ENCODE measurements around the gene CCNG2. TPM values are rescaled to one million over a fixed set of nuclear protein-coding genes. Genes with fewer than 3 reads are reported as not detected.

CCNG2 gene
- total and polyA plus RNA-seq, 2 of the 4 experiments (the other 2 are of a cell fraction) = 11.3 to 14.9 TPM

DNA sequence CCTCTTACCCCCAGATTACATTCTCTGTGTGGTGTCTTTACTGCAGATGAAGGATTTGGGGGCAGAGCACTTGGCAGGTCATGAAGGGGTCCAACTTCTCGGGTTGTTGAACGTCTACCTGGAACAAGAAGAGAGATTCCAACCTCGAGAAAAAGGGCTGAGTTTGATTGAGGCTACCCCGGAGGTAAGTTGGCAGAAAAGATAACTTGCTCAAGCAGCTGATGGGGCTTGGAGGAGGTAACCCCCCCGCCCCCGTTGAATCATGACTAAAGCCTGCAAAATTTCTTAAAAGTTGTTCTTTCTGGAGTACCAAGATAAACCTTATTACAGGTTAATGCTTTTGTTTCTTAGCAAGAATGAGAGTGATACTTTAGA is 1.5 kb downstream of the CCNG2 start (continued):
- TF ChIP-seq BHLHE40 (IDR thresholded peaks at IDR 0.05; ENCODE audit: low read depth, low read length) (no peak), POLR2A (IDR thresholded peaks at IDR 0.05; ENCODE audit: low read depth, low read length) (no peak; the same call in 1 of the 2 replicates)
- TF ChIP-seq, protein P1, sequence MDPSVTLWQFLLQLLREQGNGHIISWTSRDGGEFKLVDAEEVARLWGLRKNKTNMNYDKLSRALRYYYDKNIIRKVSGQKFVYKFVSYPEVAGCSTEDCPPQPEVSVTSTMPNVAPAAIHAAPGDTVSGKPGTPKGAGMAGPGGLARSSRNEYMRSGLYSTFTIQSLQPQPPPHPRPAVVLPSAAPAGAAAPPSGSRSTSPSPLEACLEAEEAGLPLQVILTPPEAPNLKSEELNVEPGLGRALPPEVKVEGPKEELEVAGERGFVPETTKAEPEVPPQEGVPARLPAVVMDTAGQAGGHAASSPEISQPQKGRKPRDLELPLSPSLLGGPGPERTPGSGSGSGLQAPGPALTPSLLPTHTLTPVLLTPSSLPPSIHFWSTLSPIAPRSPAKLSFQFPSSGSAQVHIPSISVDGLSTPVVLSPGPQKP (IDR thresholded peaks at IDR 0.05; ENCODE audit: borderline replicate concordance, low read depth, low read length) = no peak

- WGBS, 2 experiments (ENCODE audit: extremely low coverage in 2 of 2, insufficient read length in 1 of 2) = no CpG with 5 or more reads among the region's 3 CpGs
- Histone ChIP-seq H4K91ac (ENCODE audit: insufficient read depth, low read depth, low read length) (no peak overlapping the region), H3K27me3 (ENCODE audit: control insufficient read depth, insufficient read depth, low read length) (no peaks in the 10 kb centered on the region), H2BK5ac (ENCODE audit: low read depth, low read length, poor library complexity, severe bottlenecking) (no peak overlapping the region), H4K5ac (ENCODE audit: low read depth, low read length) (no peak overlapping the region), H3K14ac (replicated peaks; ENCODE audit: low read depth, low read length) (no peak overlapping the region), H3K4me2 (ENCODE audit: low read depth, low read length) (peak overlapping the region; percentile 26; the same call in 1 of the 2 replicates), H2BK15ac (ENCODE audit: low read depth, low read length) (no peak overlapping the region), H2BK120ac (ENCODE audit: low read depth, low read length) (no peak overlapping the region), H2AK9ac (replicated peaks; ENCODE audit: low read depth, low read length, poor library complexity) (no peak overlapping the region), H3K9me1 (ENCODE audit: insufficient read depth, low read length) (peaks cover 5% of the 10 kb centered on the region; the same call in 1 of the 2 replicates), H3K4me1 (ENCODE audit: control insufficient read depth, insufficient read depth, low read length) (peaks cover 4% of the 10 kb centered on the region; the same call in 1 of the 2 replicates), H3K79me1 (ENCODE audit: low read depth in 1 of 2, low read length in 2 of 2) (peaks cover 20 to 29% of the 10 kb centered on the region in 2 experiments), H3K27ac (ENCODE audit: insufficient read depth, low read length) (no peak overlapping the region), H3K23ac (ENCODE audit: low read depth, low read length) (no peak overlapping the region), H2AFZ (replicated peaks; ENCODE audit: low read length, poor library complexity) (no peak overlapping the region), H3K9ac (ENCODE audit: low read depth, low read length) (no peak overlapping the region), H3K18ac (ENCODE audit: low read depth, low read length) (no peak overlapping the region), H3K9me3 (ENCODE audit: control insufficient read depth, insufficient read depth, low read length) (no peaks in the 10 kb centered on the region), H4K20me1 (ENCODE audit: insufficient read depth, low read length) (peaks cover 13% of the 10 kb centered on the region), H2AK5ac (ENCODE audit: low read depth, low read length) (no peak overlapping the region), H3K4me3 (ENCODE audit: insufficient read depth, low read depth, low read length) (no peak overlapping the region), H2BK20ac (ENCODE audit: low read depth, low read length) (no peak overlapping the region), H3K36me3 (ENCODE audit: control insufficient read depth, insufficient read depth, low read length) (peaks cover 28% of the 10 kb centered on the region), H4K8ac (ENCODE audit: low read depth in 2 of 2, low read length in 2 of 2) (no peak overlapping the region), H3K4ac (ENCODE audit: low read depth, low read length) (no peak overlapping the region), H3K56ac (ENCODE audit: extremely low read depth, insufficient read depth, low read length) (no peak overlapping the region)
- dilution Hi-C loops (cut with HindIII; ENCODE audit: low sequenced_read_pairs, unreplicated experiment) = no loop called here
- no TSS peak for BruUV-seq (replicated peaks)
- TF ChIP-seq MXI1 (IDR thresholded peaks at IDR 0.05; ENCODE audit: borderline replicate concordance, low read depth, low read length) (no peak), BHLHE40 (IDR thresholded peaks at IDR 0.05; ENCODE audit: low read depth, low read length) (no peak), RAD21 (IDR thresholded peaks at IDR 0.05; ENCODE audit: low read length) (no peak), SMC3 (IDR thresholded peaks at IDR 0.05; ENCODE audit: low read depth, low read length) (no peak)
- TF ChIP-seq, protein P1 (IDR thresholded peaks at IDR 0.05; ENCODE audit: borderline replicate concordance, low read depth, low read length) = no peak
- ChIA-PET POLR2A (ENCODE audit: unreplicated experiment) (interaction anchor here (0.6 to 0.7 kb wide), 2 partner anchors 166 to 318 kb away, joined by 3 to 9 read pairs; no protein-coding TSS in a partner anchor), CTCF (interaction anchor here (0.6 kb wide), 1 partner anchor 38 kb away, joined by 3 read pairs; no protein-coding TSS in a partner anchor)
- DNase-seq (no peak), ATAC-seq (ENCODE audit: low read depth) (no peak)
- in situ Hi-C loops (cut with MboI; ENCODE audit: low sequenced_read_pairs) = loop anchor here (25.0 kb wide), 1 partner anchor 398 kb away; no protein-coding TSS in a partner anchor
- intact Hi-C loops (cut with micrococcal nuclease) = loop anchor here (2.0 to 5.0 kb wide), 3 partner anchors 13 to 208 kb away; no protein-coding TSS in a partner anchor
Measured at GRCh38 chr4:77159806-77160205, 2.8 kb downstream of the CCNG2 start.

All from IMR-90 (cell line).